ENCODE results near the gene CROCC2.

DNA sequence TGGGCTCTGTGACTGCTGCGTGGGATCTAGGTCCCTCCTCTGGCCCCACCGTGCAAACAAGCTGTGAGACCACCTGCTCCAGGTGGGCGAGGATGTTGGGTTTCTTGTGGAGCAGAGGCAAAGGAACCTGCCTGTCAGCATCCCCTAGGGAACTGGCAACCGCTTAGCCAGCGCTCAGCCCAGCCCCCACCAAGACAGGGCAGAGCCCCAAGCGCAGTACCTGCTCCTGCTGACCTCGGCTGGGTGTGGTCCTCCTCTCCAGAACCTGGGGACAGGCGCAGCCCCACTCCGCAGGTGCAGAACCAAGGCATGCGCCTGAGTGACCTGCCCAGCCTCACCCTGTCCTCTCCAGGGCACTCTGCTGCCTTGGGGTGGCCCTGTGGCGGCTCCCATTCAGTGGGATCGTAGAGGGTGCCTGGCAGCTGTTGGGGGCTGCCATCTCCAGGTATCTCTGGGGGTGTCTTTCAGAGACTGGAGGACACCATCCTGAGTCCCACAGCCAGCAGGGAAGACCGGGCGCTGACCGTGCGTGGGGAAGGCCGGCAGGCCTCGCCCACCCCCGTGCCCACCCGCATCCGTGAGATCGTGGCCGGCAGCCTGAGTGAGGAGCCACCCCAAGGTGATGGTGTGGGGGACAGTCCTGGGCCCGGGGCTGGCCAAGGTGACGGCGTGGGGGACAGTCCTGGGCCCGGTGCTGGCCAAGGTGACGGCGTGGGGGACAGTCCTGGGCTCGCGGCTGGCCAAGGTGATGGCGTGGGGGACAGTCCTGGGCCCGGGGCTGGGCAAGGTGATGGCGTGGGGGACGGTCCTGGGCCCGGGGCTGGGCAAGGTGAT, 12.3 kb downstream of the CROCC2 start:
- TF ChIP-seq ZBTB21 (tag by site-specific recombination; IDR thresholded peaks at IDR 0.05) (no peak), ZNF626 (tag by site-specific recombination; IDR thresholded peaks at IDR 0.05) (no peak)
- TF ChIP-seq, protein P1, sequence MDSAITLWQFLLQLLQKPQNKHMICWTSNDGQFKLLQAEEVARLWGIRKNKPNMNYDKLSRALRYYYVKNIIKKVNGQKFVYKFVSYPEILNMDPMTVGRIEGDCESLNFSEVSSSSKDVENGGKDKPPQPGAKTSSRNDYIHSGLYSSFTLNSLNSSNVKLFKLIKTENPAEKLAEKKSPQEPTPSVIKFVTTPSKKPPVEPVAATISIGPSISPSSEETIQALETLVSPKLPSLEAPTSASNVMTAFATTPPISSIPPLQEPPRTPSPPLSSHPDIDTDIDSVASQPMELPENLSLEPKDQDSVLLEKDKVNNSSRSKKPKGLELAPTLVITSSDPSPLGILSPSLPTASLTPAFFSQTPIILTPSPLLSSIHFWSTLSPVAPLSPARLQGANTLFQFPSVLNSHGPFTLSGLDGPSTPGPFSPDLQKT (IDR thresholded peaks at IDR 0.05; ENCODE audit: borderline replicate concordance, low read depth, low read length), result no peak
